ENCODE results near the gene GASK1A. TPM values are rescaled to one million over a fixed set of nuclear protein-coding genes. Genes with fewer than 3 reads are reported as not detected.

GASK1A gene
- total and polyA plus RNA-seq, 2 of the 8 experiments (the other 6 are each of a cell fraction or from before 2014, with no cell fraction given) = 4.7 to 7.9 TPM

DNA sequence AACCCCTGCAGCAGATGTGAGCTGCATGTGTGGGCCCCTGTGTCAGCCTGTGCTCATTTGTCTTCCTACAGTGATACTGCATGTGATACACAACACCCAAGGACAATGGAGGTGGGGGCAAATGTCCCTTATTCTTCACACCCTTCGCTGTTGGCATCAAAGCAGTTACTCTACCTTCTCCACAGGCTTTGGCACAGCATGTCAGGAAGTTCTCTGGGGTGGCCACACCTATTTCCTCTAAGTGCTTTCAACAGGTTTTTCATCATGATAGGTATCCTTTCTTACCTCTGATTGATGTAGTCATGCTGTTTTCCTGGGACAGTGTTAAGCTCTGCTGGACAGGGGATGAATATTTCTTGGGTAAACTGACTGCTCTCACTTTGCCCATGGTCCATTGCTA, 43.6 kb upstream of the GASK1A start:
- H2BK12ac ChIP-seq (ENCODE audit: low read depth, low read length) = no peak overlapping the region
- POLR2A ChIA-PET (ENCODE audit: partially characterized antibody) = interaction anchor here (0.5 kb wide), 1 partner anchor 1992 kb away, joined by 4 read pairs; no protein-coding TSS in a partner anchor
- H3K56ac ChIP-seq (replicated peaks; ENCODE audit: insufficient read length, low read depth, low read length) = no peak overlapping the region
- H4K8ac ChIP-seq (ENCODE audit: extremely low read depth, insufficient read depth, low read length) = no peak overlapping the region
- H2BK5ac ChIP-seq (ENCODE audit: low read depth, low read length) = no peak overlapping the region
- FAIRE-seq (no peak), DNase-seq (ENCODE audit: low read depth in 1 of 2, low spot score in 2 of 2) (no peak)
- no peak overlapping the region for H3K4ac ChIP-seq (replicated peaks; ENCODE audit: insufficient read length, low read depth, low read length)
- H3K27me3 ChIP-seq (replicated peaks in 1 of 4; ENCODE audit: control insufficient read depth in 3 of 4, extremely low read depth in 1 of 4, insufficient read depth in 3 of 4, low read length in 3 of 4) = no peaks in the 10 kb centered on the region
- H3K36me3 ChIP-seq (ENCODE audit: control insufficient read depth in 2 of 4, insufficient read depth in 4 of 4, low read length in 3 of 4) = no peaks in the 10 kb centered on the region
- H3K23ac ChIP-seq (ENCODE audit: insufficient read length) = no peak overlapping the region
- no peaks in the 10 kb centered on the region; a peak in 1 of 4 replicates for H3K9me3 ChIP-seq (ENCODE audit: insufficient read depth in 2 of 2, low read depth in 1 of 2, low read length in 1 of 2)
- H2AK5ac ChIP-seq (ENCODE audit: low read depth, low read length) = no peak overlapping the region
- no peak overlapping the region for H2BK20ac ChIP-seq (ENCODE audit: low read length)
- no peaks in the 10 kb centered on the region for H3K79me1 ChIP-seq (ENCODE audit: low read depth, low read length)
- no peak overlapping the region for H3K27ac ChIP-seq (ENCODE audit: low read depth, low read length)
- H3K14ac ChIP-seq (ENCODE audit: insufficient read length) = no peak overlapping the region
- H2AFZ ChIP-seq (ENCODE audit: low read length) = peak overlapping the region; percentile 7; the same call in 1 of the 2 replicates
- no peak overlapping the region for H3K4me2 ChIP-seq (ENCODE audit: insufficient read depth in 1 of 2, low read depth in 2 of 2, low read length in 2 of 2)
- no peaks in the 10 kb centered on the region for H4K20me1 ChIP-seq (replicated peaks in 1 of 2; ENCODE audit: control insufficient read depth in 1 of 2, insufficient read depth in 2 of 2, low read length in 2 of 2)
- H4K91ac ChIP-seq (replicated peaks; ENCODE audit: insufficient read length, low read length) = no peak overlapping the region
- H3K9ac ChIP-seq (replicated peaks in 1 of 4; ENCODE audit: extremely low read depth in 1 of 4, low read depth in 3 of 4, low read length in 3 of 4) = no peak overlapping the region
- H2BK15ac ChIP-seq (ENCODE audit: low read length) = no peak overlapping the region
- no peaks in the 10 kb centered on the region for H3K4me1 ChIP-seq (replicated peaks in 1 of 4; ENCODE audit: control insufficient read depth in 3 of 4, insufficient read depth in 4 of 4, low read length in 3 of 4)
- TF ChIP-seq POLR2A (IDR thresholded peaks at IDR 0.05; ENCODE audit: control extremely low read depth in 1 of 2, low read depth in 2 of 2, low read length in 2 of 2) (no peak), ASH2L (IDR thresholded peaks at IDR 0.05; ENCODE audit: low read length) (no peak), CHD1 (IDR thresholded peaks at IDR 0.05; ENCODE audit: low read depth, low read length) (no peak), SUZ12 (IDR thresholded peaks at IDR 0.05; ENCODE audit: low read length) (no peak), SRF (IDR thresholded peaks at IDR 0.05; ENCODE audit: low read depth, low read length) (no peak), SP4 (IDR thresholded peaks at IDR 0.05; ENCODE audit: low read length) (no peak), MAFK (IDR thresholded peaks at IDR 0.05; ENCODE audit: low read depth, low read length) (no peak), JUND (IDR thresholded peaks at IDR 0.05; ENCODE audit: low read length) (no peak), EGR1 (IDR thresholded peaks at IDR 0.05; ENCODE audit: borderline replicate concordance, low read depth, low read length) (no peak), TEAD4 (IDR thresholded peaks at IDR 0.05; ENCODE audit: low read depth, low read length) (no peak), CREB1 (IDR thresholded peaks at IDR 0.05) (no peak), CTBP2 (IDR thresholded peaks at IDR 0.05; ENCODE audit: borderline replicate concordance, insufficient read depth, insufficient read length, low read length) (no peak), SP1 (IDR thresholded peaks at IDR 0.05; ENCODE audit: low read depth, low read length) (no peak)
- TF ChIP-seq, protein P1, sequence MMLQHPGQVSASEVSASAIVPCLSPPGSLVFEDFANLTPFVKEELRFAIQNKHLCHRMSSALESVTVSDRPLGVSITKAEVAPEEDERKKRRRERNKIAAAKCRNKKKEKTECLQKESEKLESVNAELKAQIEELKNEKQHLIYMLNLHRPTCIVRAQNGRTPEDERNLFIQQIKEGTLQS (IDR thresholded peaks at IDR 0.05; ENCODE audit: insufficient read depth, low read depth, low read length) = no peak
- TF ChIP-seq, protein P2, sequence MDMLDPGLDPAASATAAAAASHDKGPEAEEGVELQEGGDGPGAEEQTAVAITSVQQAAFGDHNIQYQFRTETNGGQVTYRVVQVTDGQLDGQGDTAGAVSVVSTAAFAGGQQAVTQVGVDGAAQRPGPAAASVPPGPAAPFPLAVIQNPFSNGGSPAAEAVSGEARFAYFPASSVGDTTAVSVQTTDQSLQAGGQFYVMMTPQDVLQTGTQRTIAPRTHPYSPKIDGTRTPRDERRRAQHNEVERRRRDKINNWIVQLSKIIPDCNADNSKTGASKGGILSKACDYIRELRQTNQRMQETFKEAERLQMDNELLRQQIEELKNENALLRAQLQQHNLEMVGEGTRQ (IDR thresholded peaks at IDR 0.05; ENCODE audit: low read length) = no peak
- no peak overlapping the region for H3K18ac ChIP-seq (ENCODE audit: extremely low read depth, low read length)
- no peak overlapping the region for H4K5ac ChIP-seq (ENCODE audit: insufficient read length, low read depth, low read length)
- no peaks in the 10 kb centered on the region for H3K23me2 ChIP-seq (ENCODE audit: low read depth, low read length)
- no peak overlapping the region for H2BK120ac ChIP-seq (replicated peaks; ENCODE audit: low read depth, low read length)
- no peaks in the 10 kb centered on the region for H3K79me2 ChIP-seq (ENCODE audit: control insufficient read depth in 1 of 2, insufficient read depth in 2 of 2, low read length in 2 of 2)
- 92% methylated on average over 1 of the region's 1 CpG; no CpG with 5 or more reads in 1 of the 2 experiments for WGBS, 2 experiments (ENCODE audit: extremely low coverage in 1 of 2, insufficient coverage in 1 of 2, insufficient read length in 1 of 2, insufficient replicate concordance in 2 of 2, low coverage in 1 of 2, low lambda C conversion rate in 2 of 2, missing lambda C conversion rate in 1 of 2)
- H3K4me3 ChIP-seq (ENCODE audit: extremely low read depth in 1 of 4, insufficient read depth in 2 of 4, low read depth in 3 of 4, low read length in 4 of 4) = no peak overlapping the region
- CTCF ChIA-PET (ENCODE audit: partially characterized antibody) = interaction anchor here (1.1 kb wide), 1 partner anchor 56 kb away, joined by 3 read pairs; no protein-coding TSS in a partner anchor
